WTC11 (cell line): Measurements from ENCODE around the gene GSTA3.

Source experiments
- ATF2 ChIP-seq: sonication (generic); formaldehyde crosslinking; IDR thresholded peaks from 2 replicates; pipeline ENCODE4 v1.8.1; 2022; ENCODE audit warnings: low read depth, missing genetic modification reagents, borderline replicate concordance
- CTCF ChIP-seq: fragments of 200-600 bp; IDR thresholded peaks from 2 replicates; pipeline ENCODE4 v1.8.0; 2022; ENCODE audit warnings: antibody characterized with exemption
- ELF4 ChIP-seq: sonication (generic); formaldehyde crosslinking; IDR thresholded peaks from 2 replicates; pipeline ENCODE4 v1.8.1; 2022; ENCODE audit warnings: low read depth, mild to moderate bottlenecking, moderate library complexity, missing genetic modification reagents
- ESRRA ChIP-seq: sonication (generic); formaldehyde crosslinking; IDR thresholded peaks from 2 replicates; pipeline ENCODE4 v1.8.1; 2022; ENCODE audit warnings: mild to moderate bottlenecking, missing genetic modification reagents, borderline replicate concordance
- JUN ChIP-seq: sonication (generic); formaldehyde crosslinking; IDR thresholded peaks from 2 replicates; pipeline ENCODE4 v1.8.0; 2023; ENCODE audit warnings: mild to moderate bottlenecking, missing genetic modification reagents
- PRDM15 ChIP-seq: sonication (generic); formaldehyde crosslinking; IDR thresholded peaks from 2 replicates; pipeline ENCODE4 v1.8.0; 2022; ENCODE audit warnings: missing genetic modification reagents
- TEAD1 ChIP-seq: sonication (generic); formaldehyde crosslinking; IDR thresholded peaks from 2 replicates; pipeline ENCODE4 v1.8.0; 2022; ENCODE audit warnings: mild to moderate bottlenecking, missing genetic modification reagents
- ZNF232 ChIP-seq: sonication (generic); formaldehyde crosslinking; IDR thresholded peaks from 2 replicates; pipeline ENCODE4 v1.8.0; 2022; ENCODE audit warnings: mild to moderate bottlenecking, missing genetic modification reagents
- TF ChIP-seq, protein P1 (sequence below): sonication (generic); formaldehyde crosslinking; IDR thresholded peaks from 2 replicates; pipeline ENCODE4 v1.8.1; 2022; ENCODE audit warnings: low read depth, mild to moderate bottlenecking, moderate library complexity, missing genetic modification reagents, borderline replicate concordance
- TF ChIP-seq, protein P2 (sequence below): fragments of 250-450 bp; sonication (Bioruptor Pico); conservative IDR thresholded peaks from 2 replicates; pipeline ENCODE4 v1.9.0; 2021; ENCODE audit warnings: mild to moderate bottlenecking
- TF ChIP-seq, protein P3 (sequence below): sonication (generic); formaldehyde crosslinking; IDR thresholded peaks from 2 replicates; pipeline ENCODE4 v1.8.1; 2022; ENCODE audit warnings: missing genetic modification reagents, borderline replicate concordance
- TF ChIP-seq, protein P4 (sequence below): sonication (generic); formaldehyde crosslinking; IDR thresholded peaks from 2 replicates; pipeline ENCODE4 v1.8.1; 2022; ENCODE audit warnings: mild to moderate bottlenecking, missing genetic modification reagents, moderate library complexity, borderline replicate concordance

GRCh38 chr6:52927451-52927850 lies 18.0 kb upstream of the GSTA3 start:
- TF ChIP-seq, protein P1, sequence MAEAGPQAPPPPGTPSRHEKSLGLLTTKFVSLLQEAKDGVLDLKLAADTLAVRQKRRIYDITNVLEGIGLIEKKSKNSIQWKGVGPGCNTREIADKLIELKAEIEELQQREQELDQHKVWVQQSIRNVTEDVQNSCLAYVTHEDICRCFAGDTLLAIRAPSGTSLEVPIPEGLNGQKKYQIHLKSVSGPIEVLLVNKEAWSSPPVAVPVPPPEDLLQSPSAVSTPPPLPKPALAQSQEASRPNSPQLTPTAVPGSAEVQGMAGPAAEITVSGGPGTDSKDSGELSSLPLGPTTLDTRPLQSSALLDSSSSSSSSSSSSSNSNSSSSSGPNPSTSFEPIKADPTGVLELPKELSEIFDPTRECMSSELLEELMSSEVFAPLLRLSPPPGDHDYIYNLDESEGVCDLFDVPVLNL, result no peak
- TF ChIP-seq CTCF (no peak), JUN (CRISPR knock-in tag) (no peak), PRDM15 (no peak), ELF4 (CRISPR knock-in tag) (no peak), ESRRA (no peak), TEAD1 (CRISPR knock-in tag) (no peak), ATF2 (CRISPR knock-in tag) (no peak), ZNF232 (CRISPR knock-in tag) (no peak)
- TF ChIP-seq, protein P2, sequence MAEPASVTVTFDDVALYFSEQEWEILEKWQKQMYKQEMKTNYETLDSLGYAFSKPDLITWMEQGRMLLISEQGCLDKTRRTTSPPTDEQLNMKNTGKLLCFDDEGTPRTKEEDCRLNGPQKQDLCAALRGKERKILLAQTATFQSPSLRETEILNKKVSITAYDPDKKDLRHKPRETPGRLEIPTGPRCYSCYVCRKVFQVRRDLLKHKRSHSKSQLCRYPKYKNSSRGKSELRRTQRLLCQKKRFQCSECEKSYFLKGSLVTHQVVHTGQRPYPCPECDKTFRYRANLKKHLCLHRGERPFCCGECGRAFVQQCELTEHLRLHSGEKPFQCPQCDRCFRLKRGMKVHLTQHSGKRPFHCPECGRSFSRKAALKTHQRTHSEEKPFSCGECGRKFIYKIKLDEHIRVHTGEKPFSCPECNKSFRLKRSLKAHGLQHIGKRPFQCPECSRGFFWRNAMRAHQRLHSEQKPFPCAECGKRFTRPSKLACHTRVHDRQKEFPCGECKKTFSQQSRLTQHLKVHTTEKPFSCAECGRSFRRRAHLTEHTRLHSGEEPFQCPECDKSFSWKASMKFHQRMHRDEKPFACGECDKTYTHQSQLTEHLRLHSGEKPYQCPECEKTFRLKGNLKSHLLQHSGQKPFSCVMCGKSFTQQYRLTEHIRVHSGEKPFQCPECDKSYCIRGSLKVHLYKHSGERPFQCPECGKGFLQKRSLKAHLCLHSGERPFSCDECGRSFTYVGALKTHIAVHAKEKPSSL (CRISPR knock-in tag), result no peak
- TF ChIP-seq, protein P3, sequence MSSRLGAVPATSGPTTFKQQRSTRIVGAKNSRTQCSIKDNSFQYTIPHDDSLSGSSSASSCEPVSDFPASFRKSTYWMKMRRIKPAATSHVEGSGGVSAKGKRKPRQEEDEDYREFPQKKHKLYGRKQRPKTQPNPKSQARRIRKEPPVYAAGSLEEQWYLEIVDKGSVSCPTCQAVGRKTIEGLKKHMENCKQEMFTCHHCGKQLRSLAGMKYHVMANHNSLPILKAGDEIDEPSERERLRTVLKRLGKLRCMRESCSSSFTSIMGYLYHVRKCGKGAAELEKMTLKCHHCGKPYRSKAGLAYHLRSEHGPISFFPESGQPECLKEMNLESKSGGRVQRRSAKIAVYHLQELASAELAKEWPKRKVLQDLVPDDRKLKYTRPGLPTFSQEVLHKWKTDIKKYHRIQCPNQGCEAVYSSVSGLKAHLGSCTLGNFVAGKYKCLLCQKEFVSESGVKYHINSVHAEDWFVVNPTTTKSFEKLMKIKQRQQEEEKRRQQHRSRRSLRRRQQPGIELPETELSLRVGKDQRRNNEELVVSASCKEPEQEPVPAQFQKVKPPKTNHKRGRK (CRISPR knock-in tag), result no peak
- TF ChIP-seq, protein P4, sequence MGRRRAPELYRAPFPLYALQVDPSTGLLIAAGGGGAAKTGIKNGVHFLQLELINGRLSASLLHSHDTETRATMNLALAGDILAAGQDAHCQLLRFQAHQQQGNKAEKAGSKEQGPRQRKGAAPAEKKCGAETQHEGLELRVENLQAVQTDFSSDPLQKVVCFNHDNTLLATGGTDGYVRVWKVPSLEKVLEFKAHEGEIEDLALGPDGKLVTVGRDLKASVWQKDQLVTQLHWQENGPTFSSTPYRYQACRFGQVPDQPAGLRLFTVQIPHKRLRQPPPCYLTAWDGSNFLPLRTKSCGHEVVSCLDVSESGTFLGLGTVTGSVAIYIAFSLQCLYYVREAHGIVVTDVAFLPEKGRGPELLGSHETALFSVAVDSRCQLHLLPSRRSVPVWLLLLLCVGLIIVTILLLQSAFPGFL, result no peak
